ENCODE measurements around the gene PSAPL1. TPM values are rescaled to one million over a fixed set of nuclear protein-coding genes. Genes with fewer than 3 reads are reported as not detected.
A peak's percentile ranks its signal among the peaks of the same experiment; 100 is the strongest.

The PSAPL1 gene
- total RNA-seq, 2 experiments from 2014 or later, result not detected

- Mint-ChIP-seq H3K4me1 (no peaks in the 10 kb centered on the region), H3K36me3 (ENCODE audit: low read depth) (no peaks in the 10 kb centered on the region), H3K27me3 (no peaks in the 10 kb centered on the region), H3K27ac (no peak overlapping the region), H3K4me3 (no peak overlapping the region), H3K9me3 (no peaks in the 10 kb centered on the region)
- DNase-seq, result no peak
- POLR2A ChIA-PET, result no interaction called here
- CTCF ChIA-PET, result no interaction called here
These were observed 2.8 kb downstream of the PSAPL1 start for GRCh38 chr4:7431696-7432530.

- CTCF ChIA-PET, result no interaction called here
- no peaks in the 10 kb centered on the region for H3K9me3 Mint-ChIP-seq
- H3K4me3 Mint-ChIP-seq, result no peak overlapping the region
- no peaks in the 10 kb centered on the region for H3K4me1 Mint-ChIP-seq
- no peaks in the 10 kb centered on the region for H3K27me3 Mint-ChIP-seq
- no peak for DNase-seq
- no peaks in the 10 kb centered on the region for H3K36me3 Mint-ChIP-seq (ENCODE audit: low read depth)
- no peak overlapping the region for H3K27ac Mint-ChIP-seq
- POLR2A ChIA-PET, result no interaction called here
These were observed 3.6 kb downstream of the PSAPL1 start for GRCh38 chr4:7430965-7431695.

GRCh38 chr4:7430368-7430964 is 4.3 kb downstream of the PSAPL1 start:
- no peaks in the 10 kb centered on the region for H3K27me3 Mint-ChIP-seq
- DNase-seq, result no peak
- H3K36me3 Mint-ChIP-seq (ENCODE audit: low read depth), result no peaks in the 10 kb centered on the region
- CTCF ChIA-PET, result no interaction called here
- H3K4me3 Mint-ChIP-seq, result no peak overlapping the region
- no peaks in the 10 kb centered on the region for H3K9me3 Mint-ChIP-seq
- POLR2A ChIA-PET, result no interaction called here
- H3K27ac Mint-ChIP-seq, result no peak overlapping the region
- H3K4me1 Mint-ChIP-seq, result no peaks in the 10 kb centered on the region

GRCh38 chr4:7429601-7430078 is 5.1 kb downstream of the PSAPL1 start:
- ChIA-PET CTCF (no interaction called here), POLR2A (no interaction called here)
- H3K4me1 Mint-ChIP-seq, result no peaks in the 10 kb centered on the region
- H3K27ac Mint-ChIP-seq, result no peak overlapping the region
- DNase-seq, result no peak
- H3K27me3 Mint-ChIP-seq, result no peaks in the 10 kb centered on the region
- H3K4me3 Mint-ChIP-seq, result no peak overlapping the region
- H3K36me3 Mint-ChIP-seq (ENCODE audit: low read depth), result no peaks in the 10 kb centered on the region
- H3K9me3 Mint-ChIP-seq, result no peaks in the 10 kb centered on the region

GRCh38 chr4:7429069-7429416 is 5.7 kb downstream of the PSAPL1 start:
- no peaks in the 10 kb centered on the region for H3K9me3 Mint-ChIP-seq

GRCh38 chr4:7428261-7429068 is 6.3 kb downstream of the PSAPL1 start:
- ChIA-PET POLR2A (no interaction called here), CTCF (no interaction called here)
- no peaks in the 10 kb centered on the region for H3K36me3 Mint-ChIP-seq (ENCODE audit: low read depth)
- no peaks in the 10 kb centered on the region for H3K9me3 Mint-ChIP-seq
- H3K27me3 Mint-ChIP-seq, result no peaks in the 10 kb centered on the region
- no peak overlapping the region for H3K4me3 Mint-ChIP-seq
- no peak overlapping the region for H3K27ac Mint-ChIP-seq
- DNase-seq, result no peak
- H3K4me1 Mint-ChIP-seq, result no peaks in the 10 kb centered on the region

More at GRCh38 chr4:7429069-7429416, 5.7 kb downstream of the PSAPL1 start:
- Mint-ChIP-seq H3K27me3 (no peaks in the 10 kb centered on the region), H3K4me3 (no peak overlapping the region), H3K4me1 (no peaks in the 10 kb centered on the region), H3K36me3 (ENCODE audit: low read depth) (no peaks in the 10 kb centered on the region), H3K27ac (no peak overlapping the region)
- ChIA-PET CTCF (no interaction called here), POLR2A (no interaction called here)
- DNase-seq, result no peak

GRCh38 chr4:7427831-7428260 is 6.9 kb downstream of the PSAPL1 start:
- Mint-ChIP-seq H3K4me1 (no peaks in the 10 kb centered on the region), H3K36me3 (ENCODE audit: low read depth) (no peaks in the 10 kb centered on the region), H3K4me3 (no peak overlapping the region), H3K27me3 (no peaks in the 10 kb centered on the region), H3K27ac (no peak overlapping the region), H3K9me3 (no peaks in the 10 kb centered on the region)
- POLR2A ChIA-PET, result no interaction called here
- CTCF ChIA-PET, result no interaction called here
- DNase-seq, result no peak

- Mint-ChIP-seq H3K27ac (no peak overlapping the region), H3K4me1 (no peaks in the 10 kb centered on the region)
These were observed 7.4 kb downstream of the PSAPL1 start for GRCh38 chr4:7427361-7427760.

GRCh38 chr4:7426525-7427171 is 8.1 kb downstream of the PSAPL1 start:
- Mint-ChIP-seq H3K9me3 (no peaks in the 10 kb centered on the region), H3K36me3 (ENCODE audit: low read depth) (no peaks in the 10 kb centered on the region), H3K27ac (no peak overlapping the region), H3K4me3 (no peak overlapping the region), H3K4me1 (no peaks in the 10 kb centered on the region), H3K27me3 (no peaks in the 10 kb centered on the region)
- no peak for DNase-seq
- ChIA-PET POLR2A (no interaction called here), CTCF (no interaction called here)

More at GRCh38 chr4:7427361-7427760, 7.4 kb downstream of the PSAPL1 start:
- H3K9me3 Mint-ChIP-seq, result no peaks in the 10 kb centered on the region
- no peaks in the 10 kb centered on the region for H3K36me3 Mint-ChIP-seq (ENCODE audit: low read depth)
- no peak overlapping the region for H3K4me3 Mint-ChIP-seq
- H3K27me3 Mint-ChIP-seq, result no peaks in the 10 kb centered on the region
- POLR2A ChIA-PET, result no interaction called here
- DNase-seq, result no peak
- CTCF ChIA-PET, result no interaction called here

GRCh38 chr4:7425591-7426468 is 8.9 kb downstream of the PSAPL1 start:
- Mint-ChIP-seq H3K36me3 (ENCODE audit: low read depth) (no peaks in the 10 kb centered on the region), H3K27ac (no peak overlapping the region)
- CTCF ChIA-PET, result no interaction called here

GRCh38 chr4:7425124-7425523 is 9.6 kb downstream of the PSAPL1 start:
- H3K27me3 Mint-ChIP-seq, result no peaks in the 10 kb centered on the region
- no peak overlapping the region for H3K27ac Mint-ChIP-seq
- no peaks in the 10 kb centered on the region for H3K4me1 Mint-ChIP-seq
- no peaks in the 10 kb centered on the region for H3K36me3 Mint-ChIP-seq (ENCODE audit: low read depth)
- POLR2A ChIA-PET, result no interaction called here
- CTCF ChIA-PET, result no interaction called here
- H3K9me3 Mint-ChIP-seq, result no peaks in the 10 kb centered on the region
- peak; percentile 9 for DNase-seq
- H3K4me3 Mint-ChIP-seq, result no peak overlapping the region

More at GRCh38 chr4:7425591-7426468, 8.9 kb downstream of the PSAPL1 start:
- POLR2A ChIA-PET, result no interaction called here
- Mint-ChIP-seq H3K27me3 (no peaks in the 10 kb centered on the region), H3K4me3 (no peak overlapping the region), H3K9me3 (no peaks in the 10 kb centered on the region), H3K4me1 (no peaks in the 10 kb centered on the region)
- DNase-seq, result peak; percentile 7

GRCh38 chr4:7424553-7425111 is 10.1 kb downstream of the PSAPL1 start:
- no peaks in the 10 kb centered on the region for H3K4me1 Mint-ChIP-seq
- no peaks in the 10 kb centered on the region for H3K27me3 Mint-ChIP-seq
- H3K27ac Mint-ChIP-seq, result no peak overlapping the region
- ChIA-PET CTCF (no interaction called here), POLR2A (no interaction called here)
- peak; percentile 9 for DNase-seq
- H3K9me3 Mint-ChIP-seq, result no peaks in the 10 kb centered on the region
- no peak overlapping the region for H3K4me3 Mint-ChIP-seq
- H3K36me3 Mint-ChIP-seq (ENCODE audit: low read depth), result no peaks in the 10 kb centered on the region
